ENCODE results near the gene ROR2.

ROR2 gene

DNA sequence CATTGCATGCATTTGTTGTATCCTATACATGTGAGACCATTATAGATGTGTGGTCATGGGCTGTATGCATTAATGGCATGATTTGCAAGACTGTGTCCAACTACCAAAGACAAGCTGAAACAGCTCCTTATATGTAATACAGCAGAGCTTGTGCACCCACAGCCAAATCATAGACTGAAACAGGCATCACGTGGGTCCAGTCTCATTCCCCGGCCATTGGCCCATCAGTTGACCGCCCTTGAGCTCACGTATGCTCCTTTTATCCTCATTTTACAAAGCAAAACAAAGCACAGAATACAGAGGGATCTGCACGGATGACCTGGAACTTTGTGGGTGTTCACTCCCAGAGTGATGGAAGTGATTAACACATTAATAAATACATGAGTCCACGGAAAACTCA lies 109.1 kb downstream of the ROR2 start:
- no peak for DNase-seq (ENCODE audit: low read depth)

- DNase-seq (ENCODE audit: low read depth) = no peak
Measured at GRCh38 chr9:91840469-91840868, 109.6 kb downstream of the ROR2 start.

DNA sequence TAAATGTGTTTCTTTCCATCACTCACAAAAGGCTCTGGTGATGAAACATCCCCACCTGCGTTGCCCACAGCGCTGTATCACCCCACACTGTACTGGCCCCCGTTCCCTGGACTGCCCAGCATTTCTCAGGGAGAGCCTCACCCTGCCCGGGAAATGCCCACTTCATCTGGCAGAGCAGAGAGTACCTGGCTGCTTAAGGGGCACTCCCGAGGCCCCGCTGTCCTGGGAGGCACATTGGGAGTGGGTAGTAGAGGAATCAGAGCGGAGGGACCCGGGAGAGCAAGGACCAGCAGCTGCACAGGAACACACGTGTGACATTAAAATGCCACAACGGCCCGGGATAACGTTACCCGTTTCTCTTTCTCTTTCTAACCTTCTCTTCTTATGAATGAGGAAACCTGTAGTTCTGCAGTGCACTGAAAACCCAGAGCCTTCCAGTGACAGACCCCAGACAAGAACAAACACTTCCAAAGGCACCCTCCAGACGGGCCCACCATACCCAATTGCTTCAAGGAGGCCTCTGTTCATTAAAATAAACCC lies 110.0 kb downstream of the ROR2 start:
- no peak for DNase-seq (ENCODE audit: low read depth)

DNA sequence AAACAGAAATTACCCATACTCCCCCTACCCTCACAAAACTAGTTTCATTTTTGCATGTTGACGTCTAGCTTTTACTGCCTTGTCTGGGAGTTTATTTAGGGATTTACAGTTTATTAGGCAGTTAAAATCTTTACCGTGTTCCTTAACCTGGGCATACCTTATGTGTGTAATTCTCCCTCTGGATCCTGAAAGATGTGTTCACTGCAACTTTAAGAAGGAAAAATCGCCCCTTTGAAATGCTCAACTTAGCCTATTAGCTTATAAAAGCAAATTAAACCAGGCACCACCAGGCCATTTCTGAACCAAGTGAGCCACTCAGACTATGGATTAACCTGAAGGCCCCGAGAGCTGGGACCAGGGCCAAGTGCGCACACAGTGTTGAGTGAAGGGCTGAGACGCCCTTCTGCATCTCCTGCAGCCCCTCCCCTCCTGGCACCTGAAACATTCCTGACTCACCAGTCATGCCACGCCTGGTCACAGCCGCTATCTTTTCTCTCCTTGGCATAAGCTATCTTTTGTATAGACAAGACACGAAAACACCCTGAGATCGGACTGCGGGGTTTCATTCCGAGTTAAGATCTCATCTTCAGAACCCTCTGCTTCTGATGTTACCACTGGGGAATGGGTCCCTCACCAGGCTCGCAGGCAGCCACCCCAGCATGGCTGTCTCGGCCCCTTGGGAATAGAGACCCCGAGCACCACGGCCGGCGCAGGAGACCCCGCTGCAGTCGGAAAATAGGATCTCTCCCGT lies 111.9 kb downstream of the ROR2 start:
- DNase-seq (ENCODE audit: low read depth) = no peak

GRCh38 chr9:91836515-91836914 lies 113.5 kb downstream of the ROR2 start:
- no peak for DNase-seq (ENCODE audit: low read depth)

DNA sequence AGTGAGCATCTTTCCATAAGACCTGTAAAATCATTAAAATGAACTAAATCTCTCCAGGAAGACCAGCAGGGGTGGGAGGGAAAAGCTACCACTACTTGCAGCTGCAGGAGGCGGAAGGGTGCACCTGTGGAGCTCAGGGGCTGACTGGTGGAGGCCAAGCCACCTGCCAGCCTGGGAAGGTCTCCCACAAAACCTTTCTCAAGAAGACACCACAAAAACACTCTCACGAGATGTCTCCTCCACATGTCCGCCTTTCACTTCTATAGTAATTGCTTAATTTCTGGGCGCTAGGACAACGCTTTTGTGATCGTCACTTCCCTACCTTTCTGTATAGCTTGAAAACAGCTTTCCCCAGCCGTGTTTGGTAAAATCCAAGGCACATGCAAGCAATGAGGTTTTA lies 114.4 kb downstream of the ROR2 start:
- no peak for DNase-seq (ENCODE audit: low read depth)

- DNase-seq (ENCODE audit: low read depth) = no peak
Measured at GRCh38 chr9:91835216-91835615, 114.8 kb downstream of the ROR2 start.

DNA sequence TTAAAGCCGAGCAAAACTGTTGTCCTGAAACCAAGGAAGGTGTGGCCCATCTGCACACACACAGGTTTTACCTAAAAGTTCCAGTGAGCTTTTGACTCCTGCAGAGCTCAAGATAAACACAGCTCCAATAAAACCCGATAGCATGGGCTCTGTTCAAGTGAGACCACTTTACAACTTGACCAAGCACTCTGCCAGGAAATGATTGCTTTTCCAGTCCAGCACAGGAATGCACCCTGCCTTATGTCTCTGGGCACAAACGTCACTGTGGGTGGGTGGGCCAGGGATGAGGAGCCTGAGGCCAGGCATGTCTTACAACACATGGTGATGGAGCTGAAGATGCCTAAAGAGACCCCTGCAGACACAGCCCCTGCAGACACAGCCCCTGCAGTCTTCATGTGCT lies 115.3 kb downstream of the ROR2 start:
- DNase-seq (ENCODE audit: low read depth) = no peak

DNA sequence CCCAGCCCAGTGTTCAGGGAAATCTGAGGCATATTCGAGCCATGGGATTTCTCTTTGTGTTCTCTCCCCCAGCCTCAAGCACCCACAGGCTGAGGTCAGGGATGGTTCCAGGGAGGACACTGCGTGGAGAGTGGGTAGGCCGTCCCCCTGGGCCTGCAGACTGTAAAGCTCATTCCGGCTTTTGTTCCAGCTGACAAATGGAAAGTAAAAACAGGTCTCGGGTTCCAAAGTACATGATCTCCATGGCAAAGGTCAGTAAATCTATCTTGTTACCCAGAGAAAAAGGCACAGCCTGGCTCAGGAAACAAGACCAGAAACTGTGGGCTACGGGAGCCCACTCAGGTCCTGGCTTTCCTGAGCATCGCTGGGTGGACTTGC lies 116.2 kb downstream of the ROR2 start:
- DNase-seq (ENCODE audit: low read depth) = no peak

DNA sequence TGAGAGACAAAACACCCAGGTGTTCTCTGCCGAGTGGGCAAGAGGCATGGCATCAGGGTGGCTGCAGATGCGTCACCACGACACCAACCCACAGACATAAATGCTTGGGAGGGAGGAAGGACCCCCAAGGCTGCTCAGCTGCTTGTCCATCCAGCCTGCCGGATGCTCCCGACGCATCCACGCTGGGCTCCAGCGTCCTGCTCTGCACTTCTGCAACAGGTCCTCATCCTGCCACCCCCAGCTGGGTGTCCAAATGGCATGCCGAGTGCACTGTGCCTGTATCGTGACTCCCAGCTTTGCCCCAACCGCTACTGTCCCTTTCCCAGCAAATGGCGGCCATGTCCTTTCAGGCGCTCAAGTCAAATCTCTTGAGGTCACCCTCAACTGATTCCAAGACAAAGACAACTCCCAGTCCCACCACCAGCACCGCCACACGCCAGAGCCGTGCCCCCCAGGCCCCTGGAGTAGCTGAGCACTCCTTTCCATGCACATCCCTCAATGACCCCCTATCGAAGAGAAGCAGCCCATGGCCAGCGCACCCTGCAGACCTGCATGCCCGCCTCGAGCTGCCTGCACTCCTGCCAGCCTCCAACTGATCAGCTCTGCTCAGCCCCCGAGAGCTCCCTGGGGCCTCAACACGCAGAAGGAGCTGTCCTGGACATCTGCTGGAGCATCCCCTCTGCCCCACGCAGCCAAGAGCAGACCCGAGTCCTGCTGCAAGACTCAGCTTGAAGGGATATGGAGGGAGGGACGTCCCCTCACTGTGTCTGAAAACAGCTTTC lies 116.7 kb downstream of the ROR2 start:
- no peak for DNase-seq (ENCODE audit: low read depth)

- DNase-seq (ENCODE audit: low read depth) = no peak
Measured at GRCh38 chr9:91832322-91832721, 117.7 kb downstream of the ROR2 start.

GRCh38 chr9:91825866-91826265 lies 124.2 kb downstream of the ROR2 start:
- no peak for DNase-seq (ENCODE audit: low read depth)

GRCh38 chr9:91825422-91825821 lies 124.6 kb downstream of the ROR2 start:
- no peak for DNase-seq (ENCODE audit: low read depth)

GRCh38 chr9:91824601-91825305 lies 125.3 kb downstream of the ROR2 start:
- no peak for DNase-seq (ENCODE audit: low read depth)

GRCh38 chr9:91824151-91824550 lies 125.9 kb downstream of the ROR2 start:
- DNase-seq (ENCODE audit: low read depth) = no peak

GRCh38 chr9:91820949-91821880 lies 128.8 kb downstream of the ROR2 start:
- DNase-seq (ENCODE audit: low read depth) = no peak

GRCh38 chr9:91820126-91820750 lies 129.8 kb downstream of the ROR2 start:
- no peak for DNase-seq (ENCODE audit: low read depth)

- DNase-seq (ENCODE audit: low read depth) = no peak
Measured at GRCh38 chr9:91818647-91819403, 131.2 kb downstream of the ROR2 start.

DNA sequence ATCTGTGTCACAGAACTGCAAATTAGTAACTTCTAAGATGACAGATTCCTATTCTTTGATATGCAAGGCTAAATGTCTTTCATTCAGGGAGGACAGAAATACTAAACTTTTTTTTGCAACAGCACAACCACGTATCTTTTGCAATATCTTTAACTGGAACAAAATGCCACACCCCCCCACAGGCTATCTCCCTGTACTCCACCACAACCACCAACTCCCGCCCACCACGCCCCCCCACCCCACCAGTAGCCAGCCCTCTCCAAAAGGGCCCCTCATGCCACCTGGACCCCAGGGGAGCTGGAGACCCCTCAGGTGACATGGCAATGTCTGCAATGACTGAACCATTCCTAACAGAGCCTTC lies 131.8 kb downstream of the ROR2 start:
- no peak for DNase-seq (ENCODE audit: low read depth)

DNA sequence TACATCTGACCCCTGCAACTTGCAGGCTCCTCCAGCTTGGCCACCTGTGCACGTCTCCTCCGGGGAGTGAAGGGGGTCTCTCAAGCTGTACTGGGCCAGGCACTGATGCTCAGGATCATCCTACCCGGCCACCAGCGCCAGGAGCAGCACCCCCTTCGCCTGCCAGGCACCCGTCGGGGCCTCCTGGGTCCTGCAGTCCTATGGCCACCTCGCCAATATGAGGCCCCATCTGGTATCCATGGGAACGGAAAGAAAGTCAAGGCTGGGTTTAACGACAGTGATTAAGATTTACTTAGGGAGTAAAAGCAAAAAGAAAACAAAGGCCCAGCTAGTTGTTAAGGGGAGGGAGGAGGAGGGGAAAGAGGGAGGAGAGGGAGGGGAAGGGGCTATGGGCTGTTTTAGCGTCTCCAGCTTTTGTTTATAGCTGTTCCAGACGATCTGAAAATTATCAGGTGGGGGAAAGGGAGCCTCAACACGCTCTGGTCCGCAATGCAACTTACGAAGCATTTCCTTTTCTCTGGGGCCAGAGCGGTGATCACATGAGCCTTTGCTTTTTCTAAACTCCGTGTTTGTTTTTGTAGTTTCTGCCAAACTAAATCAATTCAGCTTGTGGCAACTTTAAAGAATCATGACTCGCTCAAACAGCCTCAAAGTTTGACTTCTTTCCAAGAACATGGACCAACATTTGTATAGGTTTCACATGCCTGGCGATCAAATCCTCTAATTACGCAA lies 132.4 kb downstream of the ROR2 start:
- no peak for DNase-seq (ENCODE audit: low read depth)

Measured in GM04504 (cell line).